Vagina (tissue), 2 donors: ENCODE results near the gene DGKH. TPM values are rescaled to one million over a fixed set of nuclear protein-coding genes. Genes with fewer than 3 reads are reported as not detected.

Experiments
- DNase-seq, 2 donors: peaks; one replicate each; pipeline ENCODE4 v3.0.0-alpha.2; 2017; ENCODE audit errors: extremely low spot score in 2 of 2
- H3K27ac ChIP-seq: fragments of 200-600 bp; sonication (generic); one replicate; pipeline ENCODE4 v1.5.1; 2019
- H3K27me3 ChIP-seq: fragments of 200-600 bp; sonication (generic); one replicate; pipeline ENCODE4 v1.5.1; 2019
- H3K36me3 ChIP-seq, 2 donors: fragments of 200-600 bp; sonication (generic); one replicate each; pipeline ENCODE4 v1.5.1; 2017 to 2019
- H3K4me1 ChIP-seq: fragments of 200-600 bp; sonication (generic); one replicate; pipeline ENCODE4 v1.5.1; 2019
- H3K4me3 ChIP-seq, 2 donors: fragments of 200-600 bp; sonication (generic); 1 replicate in 1 of 2; 2 replicates in 1 of 2; pipeline ENCODE4 v1.5.1; 2016 to 2019
- H3K9me3 ChIP-seq: fragments of 200-600 bp; sonication (generic); one replicate; pipeline ENCODE4 v1.5.1; 2019
- POLR2A ChIP-seq, 2 donors: fragments of 450-650 bp; IDR thresholded peaks; one replicate each; pipeline ENCODE4 v1.6.1; 2017; ENCODE audit warnings: antibody characterized with exemption in 2 of 2, mild to moderate bottlenecking in 2 of 2, moderate library complexity in 2 of 2
- POLR2AphosphoS5 ChIP-seq, 2 donors: sonication (generic); formaldehyde crosslinking; IDR thresholded peaks; one replicate each; pipeline ENCODE4 v1.9.0; 2017; ENCODE audit warnings: antibody characterized with exemption in 2 of 2, mild to moderate bottlenecking in 2 of 2, low read depth in 1 of 2; ENCODE audit not compliant: insufficient read depth in 1 of 2
- intact Hi-C: fragments of 100-400 bp; cut with DNase I; formaldehyde crosslinking; loops from one replicate; pipeline ENCODE4 v1.15.1; 2023
- total RNA-seq: library from RNA; depleted of rRNA; stranded (reverse); fragments of >200 nt; gene quantifications from one replicate; pipeline ENCODE4 v1.2.3, GENCODE V29; 2016
- TF ChIP-seq, protein P1 (sequence below), 3 experiments: fragments of 450-650 bp in 2 of 3; fragments of 200-600 bp in 1 of 3; sonication (generic) in 1 of 3; IDR thresholded peaks; one replicate each; pipeline ENCODE4 v1.5.1; 2017 to 2019; ENCODE audit warnings: antibody characterized with exemption in 3 of 3, mild to moderate bottlenecking in 2 of 3, moderate library complexity in 2 of 3

Gene DGKH
- total RNA-seq, 1 donor from 2014 or later: 29.7 TPM

DNA sequence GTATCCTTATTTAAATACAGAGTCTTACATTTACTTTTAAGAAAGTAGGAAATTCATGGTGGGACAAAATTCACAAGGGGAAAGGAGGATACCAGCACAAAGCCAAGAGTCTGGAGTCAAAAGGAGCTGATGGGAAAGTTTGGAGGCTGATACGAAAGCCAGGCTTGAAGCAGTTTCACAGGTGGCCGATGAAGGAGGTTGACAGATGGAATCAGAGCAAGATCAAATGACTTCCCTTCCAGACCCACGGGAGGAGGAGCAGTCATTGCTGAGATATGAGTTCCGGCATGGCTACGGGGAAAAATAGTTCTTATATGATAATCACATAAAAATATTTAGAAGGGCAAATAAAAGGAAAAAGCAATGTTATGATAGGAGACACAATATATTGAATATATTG lies 65.0 kb downstream of the DGKH start:
- intact Hi-C loops: no loop called here
- Histone ChIP-seq H3K4me1 (no peaks in the 10 kb centered on the region), H3K9me3 (no peaks in the 10 kb centered on the region), H3K27me3 (no peaks in the 10 kb centered on the region), H3K36me3 (no peaks in the 10 kb centered on the region), H3K4me3 (no peak overlapping the region), H3K27ac (no peak overlapping the region)
- no peak for DNase-seq
- TF ChIP-seq, protein P1, sequence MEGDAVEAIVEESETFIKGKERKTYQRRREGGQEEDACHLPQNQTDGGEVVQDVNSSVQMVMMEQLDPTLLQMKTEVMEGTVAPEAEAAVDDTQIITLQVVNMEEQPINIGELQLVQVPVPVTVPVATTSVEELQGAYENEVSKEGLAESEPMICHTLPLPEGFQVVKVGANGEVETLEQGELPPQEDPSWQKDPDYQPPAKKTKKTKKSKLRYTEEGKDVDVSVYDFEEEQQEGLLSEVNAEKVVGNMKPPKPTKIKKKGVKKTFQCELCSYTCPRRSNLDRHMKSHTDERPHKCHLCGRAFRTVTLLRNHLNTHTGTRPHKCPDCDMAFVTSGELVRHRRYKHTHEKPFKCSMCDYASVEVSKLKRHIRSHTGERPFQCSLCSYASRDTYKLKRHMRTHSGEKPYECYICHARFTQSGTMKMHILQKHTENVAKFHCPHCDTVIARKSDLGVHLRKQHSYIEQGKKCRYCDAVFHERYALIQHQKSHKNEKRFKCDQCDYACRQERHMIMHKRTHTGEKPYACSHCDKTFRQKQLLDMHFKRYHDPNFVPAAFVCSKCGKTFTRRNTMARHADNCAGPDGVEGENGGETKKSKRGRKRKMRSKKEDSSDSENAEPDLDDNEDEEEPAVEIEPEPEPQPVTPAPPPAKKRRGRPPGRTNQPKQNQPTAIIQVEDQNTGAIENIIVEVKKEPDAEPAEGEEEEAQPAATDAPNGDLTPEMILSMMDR (IDR thresholded peaks at IDR 0.05): no peak
- TF ChIP-seq POLR2AphosphoS5 (IDR thresholded peaks at IDR 0.05; ENCODE audit: insufficient read depth in 1 of 2, low read depth in 1 of 2) (no peak), POLR2A (IDR thresholded peaks at IDR 0.05) (no peak)

DNA sequence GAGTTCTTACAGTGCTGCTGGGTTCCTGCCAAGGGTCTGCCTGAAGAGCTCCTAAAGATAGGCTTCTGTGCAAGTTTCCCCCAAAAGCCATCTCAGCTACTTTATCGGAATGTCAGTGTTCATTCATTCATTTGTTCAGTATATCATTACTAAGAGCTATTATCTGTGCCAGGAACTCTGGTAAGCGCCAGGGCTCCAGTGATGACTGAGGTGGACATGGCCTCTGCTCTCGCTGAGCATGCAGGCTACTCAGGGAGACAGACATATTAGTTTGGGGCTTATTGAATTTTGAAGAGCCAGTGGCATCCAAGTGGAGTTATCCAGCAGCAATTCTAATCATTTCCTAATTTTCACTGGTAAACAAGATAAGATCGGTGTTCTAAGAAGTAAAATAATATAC lies 65.8 kb downstream of the DGKH start:
- Histone ChIP-seq H3K27me3 (no peaks in the 10 kb centered on the region), H3K9me3 (no peaks in the 10 kb centered on the region), H3K4me1 (no peaks in the 10 kb centered on the region), H3K36me3 (no peaks in the 10 kb centered on the region), H3K27ac (no peak overlapping the region), H3K4me3 (no peak overlapping the region)
- DNase-seq: no peak
- intact Hi-C loops: no loop called here
- TF ChIP-seq POLR2AphosphoS5 (IDR thresholded peaks at IDR 0.05; ENCODE audit: insufficient read depth in 1 of 2, low read depth in 1 of 2) (no peak), POLR2A (IDR thresholded peaks at IDR 0.05) (no peak)
- TF ChIP-seq, protein P1 (IDR thresholded peaks at IDR 0.05): no peak

DNA sequence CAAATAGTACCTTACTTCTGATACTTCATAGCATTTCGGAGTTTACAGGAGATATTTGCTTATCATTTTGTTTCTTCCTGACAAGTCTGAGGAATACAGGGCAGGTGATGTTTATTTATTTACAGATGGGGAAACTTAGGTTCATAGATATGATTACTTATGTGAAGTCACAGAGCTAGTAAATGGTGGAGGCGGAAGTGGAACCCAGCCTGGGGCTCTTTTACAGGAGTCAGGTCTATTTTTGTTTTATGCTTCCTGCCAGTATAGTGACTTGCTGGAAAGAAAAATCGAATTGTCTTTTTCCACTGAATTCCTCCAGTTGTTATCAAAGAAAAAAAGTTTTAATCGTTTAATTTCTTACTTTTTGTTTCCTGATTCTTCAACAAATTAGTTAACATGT lies 66.5 kb downstream of the DGKH start:
- Histone ChIP-seq H3K4me3 (no peak overlapping the region), H3K36me3 (no peaks in the 10 kb centered on the region), H3K27ac (no peak overlapping the region), H3K27me3 (no peaks in the 10 kb centered on the region), H3K4me1 (no peaks in the 10 kb centered on the region), H3K9me3 (no peaks in the 10 kb centered on the region)
- TF ChIP-seq POLR2AphosphoS5 (IDR thresholded peaks at IDR 0.05; ENCODE audit: insufficient read depth in 1 of 2, low read depth in 1 of 2): no peak
- TF ChIP-seq, protein P1 (IDR thresholded peaks at IDR 0.05): no peak
- intact Hi-C loops: no loop called here
- no peak for DNase-seq

DNA sequence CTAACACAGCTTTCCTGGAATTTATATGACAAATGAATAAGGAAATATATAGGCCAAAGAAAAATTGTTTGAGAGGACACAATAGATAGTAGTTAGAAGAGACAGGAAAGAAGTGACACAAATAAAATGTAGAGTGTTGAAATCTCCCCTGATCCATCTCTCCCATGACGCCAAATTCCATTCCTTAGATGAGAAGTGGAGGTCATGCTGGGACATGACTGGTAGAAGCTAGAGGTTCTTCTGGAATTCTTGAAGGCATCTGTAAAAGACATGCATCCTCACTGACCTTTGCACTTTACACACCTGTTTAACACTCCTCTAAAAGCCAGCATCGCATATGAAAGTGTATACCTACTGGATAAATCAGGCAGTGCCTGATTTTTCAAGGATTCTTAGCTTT lies 67.8 kb downstream of the DGKH start:
- no peaks in the 10 kb centered on the region for H3K4me1 ChIP-seq

DNA sequence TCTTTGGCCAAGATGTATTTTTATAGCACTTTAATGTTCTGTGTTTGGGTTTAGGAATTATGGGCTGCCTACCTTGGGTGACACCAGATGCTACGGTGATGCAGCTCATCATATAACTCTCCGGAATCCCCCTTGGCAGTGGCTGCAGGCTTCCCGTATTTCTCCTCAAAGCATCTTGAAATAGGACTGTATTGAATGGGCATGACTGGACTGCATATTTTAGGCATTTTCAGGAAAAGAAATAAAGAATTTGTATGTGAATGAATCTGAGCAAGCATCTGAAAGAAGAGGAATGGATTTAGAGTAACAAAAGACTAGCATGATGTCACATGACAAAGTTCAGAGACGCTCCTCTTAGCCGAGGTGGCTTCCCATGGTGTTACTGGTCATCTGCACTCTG lies 70.6 kb downstream of the DGKH start:
- no peak overlapping the region for H3K27ac ChIP-seq
- intact Hi-C loops: no loop called here
- H3K4me3 ChIP-seq: no peak overlapping the region
- DNase-seq: no peak
- no peaks in the 10 kb centered on the region for H3K4me1 ChIP-seq
- H3K27me3 ChIP-seq: no peaks in the 10 kb centered on the region
- no peaks in the 10 kb centered on the region for H3K36me3 ChIP-seq
- TF ChIP-seq, protein P1 (IDR thresholded peaks at IDR 0.05): no peak
- TF ChIP-seq POLR2AphosphoS5 (IDR thresholded peaks at IDR 0.05; ENCODE audit: insufficient read depth in 1 of 2, low read depth in 1 of 2) (no peak), POLR2A (IDR thresholded peaks at IDR 0.05) (no peak)
- H3K9me3 ChIP-seq: no peaks in the 10 kb centered on the region

More for the DNA sequence above, 67.8 kb downstream of the DGKH start:
- no peaks in the 10 kb centered on the region for H3K9me3 ChIP-seq
- no peaks in the 10 kb centered on the region for H3K27me3 ChIP-seq
- intact Hi-C loops: no loop called here
- H3K27ac ChIP-seq: no peak overlapping the region
- DNase-seq: no peak
- no peak overlapping the region for H3K4me3 ChIP-seq
- TF ChIP-seq, protein P1 (IDR thresholded peaks at IDR 0.05): no peak
- TF ChIP-seq POLR2A (IDR thresholded peaks at IDR 0.05) (no peak), POLR2AphosphoS5 (IDR thresholded peaks at IDR 0.05; ENCODE audit: insufficient read depth in 1 of 2, low read depth in 1 of 2) (no peak)
- no peaks in the 10 kb centered on the region for H3K36me3 ChIP-seq
